Endodermal cell (in vitro differentiated cells): Measurements from ENCODE around the gene HSPBP1. TPM values are rescaled to one million over a fixed set of nuclear protein-coding genes. Genes with fewer than 3 reads are reported as not detected.

ENCODE experiments used
- DNase-seq: peaks from one replicate; pipeline ENCODE4 v3.0.0-alpha.2; 2017
- H3K27ac ChIP-seq: 2 replicates; pipeline ENCODE4 v1.5.1; 2013; ENCODE audit warnings: mild to moderate bottlenecking, low read depth, low read length, moderate library complexity
- H3K27me3 ChIP-seq: 2 replicates; pipeline ENCODE4 v1.6.1; 2013; ENCODE audit warnings: mild to moderate bottlenecking, low read length, moderate library complexity; ENCODE audit not compliant: insufficient read depth, control insufficient read depth, poor library complexity, severe bottlenecking
- H3K36me3 ChIP-seq: 2 replicates; pipeline ENCODE4 v1.7.0; 2013; ENCODE audit warnings: mild to moderate bottlenecking, low read length, moderate library complexity; ENCODE audit not compliant: control insufficient read depth, insufficient read depth
- H3K4me1 ChIP-seq: one replicate; pipeline ENCODE4 v1.7.0; 2013; ENCODE audit warnings: low read length; ENCODE audit not compliant: control insufficient read depth, insufficient read depth
- H3K4me3 ChIP-seq: 2 replicates; pipeline ENCODE4 v1.5.1; 2013; ENCODE audit warnings: mild to moderate bottlenecking, low read length, moderate library complexity
- H3K9ac ChIP-seq: 2 replicates; pipeline ENCODE4 v1.6.1; 2013; ENCODE audit warnings: mild to moderate bottlenecking, low read length, moderate library complexity; ENCODE audit not compliant: poor library complexity, severe bottlenecking; ENCODE audit errors: extremely low read depth
- H3K9me3 ChIP-seq: 2 replicates; pipeline ENCODE4 v1.6.1; 2013; ENCODE audit warnings: mild to moderate bottlenecking, low read length, moderate library complexity; ENCODE audit not compliant: control insufficient read depth
- H3K27ac Mint-ChIP-seq: 2 replicates; pipeline ENCODE4 v1.8.0; 2020; ENCODE audit warnings: mixed read lengths
- H3K27me3 Mint-ChIP-seq: 2 replicates; pipeline ENCODE4 v1.8.0; 2021; ENCODE audit warnings: mild to moderate bottlenecking, mixed read lengths; ENCODE audit not compliant: insufficient read depth
- H3K36me3 Mint-ChIP-seq: 2 replicates; pipeline ENCODE4 v1.8.0; 2020; ENCODE audit warnings: low read depth, mixed read lengths
- H3K4me1 Mint-ChIP-seq: 2 replicates; pipeline ENCODE4 v1.8.0; 2020; ENCODE audit warnings: mixed read lengths
- H3K4me3 Mint-ChIP-seq: 2 replicates; pipeline ENCODE4 v1.8.0; 2020; ENCODE audit warnings: mild to moderate bottlenecking, moderate library complexity, mixed read lengths
- H3K9me3 Mint-ChIP-seq: 2 replicates; pipeline ENCODE4 v1.8.0; 2020; ENCODE audit warnings: mild to moderate bottlenecking, mixed read lengths
- WGBS, 2 experiments: methylation state at CpG; one replicate each; pipeline versions ENCODE4 v1.1.5 to v1.1.7; 2013; ENCODE audit warnings: missing lambda C conversion rate in 2 of 2, mixed read lengths in 1 of 2; ENCODE audit not compliant: insufficient coverage in 1 of 2, insufficient read length in 1 of 2; 5-methylcytosine and 5-hydroxymethylcytosine counted together
- total RNA-seq, 2 donors: library from RNA; stranded (reverse); fragmentation: NEBNext Ultra II Directional in 1 of 2; extraction: Animal tissue kit (Norgen Biotek cat#: 25700) in 1 of 2; gene quantifications; 2 replicates in 1 of 2; 3 replicates in 1 of 2; pipeline ENCODE4 v1.2.1, GENCODE V29; 2021
- TF ChIP-seq, protein P1 (sequence below): fragments of 200-600 bp; sonication (generic); conservative IDR thresholded peaks from 2 replicates; pipeline ENCODE4 v1.5.0; 2021; ENCODE audit warnings: antibody characterized with exemption, mild to moderate bottlenecking

Gene HSPBP1
- total RNA-seq, 2 donors from 2014 or later = 43.7 to 48.5 TPM

DNA sequence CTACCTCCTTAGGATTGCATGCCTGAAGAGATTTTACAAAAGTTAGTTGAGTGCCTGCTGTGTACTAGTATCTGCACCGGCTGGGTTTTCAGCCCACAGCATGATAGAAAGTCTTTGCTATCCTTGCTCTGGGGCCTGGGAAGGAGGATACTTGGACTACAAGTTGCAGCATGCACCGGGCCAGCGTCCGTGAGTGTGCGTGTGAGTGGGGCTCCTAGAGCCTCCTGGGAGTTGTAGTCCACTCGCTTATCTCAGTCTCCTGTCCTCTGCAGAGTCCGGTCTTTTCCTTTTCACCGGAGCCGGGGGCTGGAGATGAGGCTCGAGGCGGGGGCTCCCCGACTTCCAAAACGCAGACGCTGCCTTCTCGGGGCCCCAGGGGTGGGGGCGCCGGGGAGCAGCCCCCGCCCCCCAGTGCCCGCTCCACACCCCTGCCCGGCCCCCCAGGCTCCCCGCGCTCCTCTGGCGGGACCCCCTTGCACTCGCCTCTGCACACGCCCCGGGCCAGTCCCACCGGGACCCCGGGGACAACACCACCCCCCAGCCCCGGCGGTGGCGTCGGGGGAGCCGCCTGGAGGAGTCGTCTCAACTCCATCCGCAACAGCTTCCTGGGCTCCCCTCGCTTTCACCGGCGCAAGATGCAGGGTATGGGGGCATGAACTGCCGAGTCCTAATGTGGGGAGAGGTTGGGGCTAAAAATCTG, 24.5 kb upstream of the HSPBP1 start:
- no peaks in the 10 kb centered on the region for H3K9me3 Mint-ChIP-seq
- 91 to 97% methylated on average over 26 to 39 of the region's 39 CpGs for WGBS, 2 experiments
- H3K36me3 Mint-ChIP-seq = peaks cover 67% of the 10 kb centered on the region
- H3K4me1 Mint-ChIP-seq = peaks cover 9% of the 10 kb centered on the region
- TF ChIP-seq, protein P1, sequence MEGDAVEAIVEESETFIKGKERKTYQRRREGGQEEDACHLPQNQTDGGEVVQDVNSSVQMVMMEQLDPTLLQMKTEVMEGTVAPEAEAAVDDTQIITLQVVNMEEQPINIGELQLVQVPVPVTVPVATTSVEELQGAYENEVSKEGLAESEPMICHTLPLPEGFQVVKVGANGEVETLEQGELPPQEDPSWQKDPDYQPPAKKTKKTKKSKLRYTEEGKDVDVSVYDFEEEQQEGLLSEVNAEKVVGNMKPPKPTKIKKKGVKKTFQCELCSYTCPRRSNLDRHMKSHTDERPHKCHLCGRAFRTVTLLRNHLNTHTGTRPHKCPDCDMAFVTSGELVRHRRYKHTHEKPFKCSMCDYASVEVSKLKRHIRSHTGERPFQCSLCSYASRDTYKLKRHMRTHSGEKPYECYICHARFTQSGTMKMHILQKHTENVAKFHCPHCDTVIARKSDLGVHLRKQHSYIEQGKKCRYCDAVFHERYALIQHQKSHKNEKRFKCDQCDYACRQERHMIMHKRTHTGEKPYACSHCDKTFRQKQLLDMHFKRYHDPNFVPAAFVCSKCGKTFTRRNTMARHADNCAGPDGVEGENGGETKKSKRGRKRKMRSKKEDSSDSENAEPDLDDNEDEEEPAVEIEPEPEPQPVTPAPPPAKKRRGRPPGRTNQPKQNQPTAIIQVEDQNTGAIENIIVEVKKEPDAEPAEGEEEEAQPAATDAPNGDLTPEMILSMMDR = no peak
- no peaks in the 10 kb centered on the region for H3K27me3 Mint-ChIP-seq
- H3K4me3 ChIP-seq = no peak overlapping the region
- H3K4me3 Mint-ChIP-seq = no peak overlapping the region
- H3K27me3 ChIP-seq = no peaks in the 10 kb centered on the region
- H3K36me3 ChIP-seq = peaks cover 81% of the 10 kb centered on the region
- H3K9me3 ChIP-seq = no peaks in the 10 kb centered on the region
- H3K9ac ChIP-seq = no peak overlapping the region
- DNase-seq = peak; percentile 81
- no peaks in the 10 kb centered on the region for H3K4me1 ChIP-seq
- H3K27ac ChIP-seq = no peak overlapping the region
- H3K27ac Mint-ChIP-seq = peak overlapping the region; percentile 58

DNA sequence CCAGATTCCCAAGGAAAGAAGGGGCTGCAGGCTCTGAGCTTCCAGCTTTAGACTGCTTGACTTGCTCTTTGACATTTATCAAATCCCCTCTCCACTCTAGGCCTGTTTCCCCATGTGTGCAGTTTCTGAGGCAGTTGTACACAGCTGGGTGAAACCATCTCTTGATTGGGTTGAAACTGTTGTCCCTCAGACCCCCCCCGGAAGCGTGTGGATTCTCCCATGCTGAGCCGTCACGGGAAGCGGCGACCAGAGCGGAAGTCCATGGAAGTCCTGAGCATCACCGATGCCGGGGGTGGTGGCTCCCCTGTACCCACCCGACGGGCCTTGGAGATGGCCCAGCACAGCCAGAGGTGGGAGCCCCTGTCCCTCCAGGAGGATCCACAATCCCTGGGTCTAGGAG, 23.6 kb upstream of the HSPBP1 start:
- TF ChIP-seq, protein P1 = no peak
- Histone ChIP-seq H3K36me3 (peaks cover 77% of the 10 kb centered on the region), H3K27ac (no peak overlapping the region), H3K9me3 (no peaks in the 10 kb centered on the region), H3K4me1 (no peaks in the 10 kb centered on the region), H3K27me3 (no peaks in the 10 kb centered on the region), H3K9ac (no peak overlapping the region), H3K4me3 (no peak overlapping the region)
- 92 to 94% methylated on average over 2 to 11 of the region's 11 CpGs for WGBS, 2 experiments
- no peak overlapping the region for H3K27ac Mint-ChIP-seq
- DNase-seq = peak; percentile 34
- H3K9me3 Mint-ChIP-seq = no peaks in the 10 kb centered on the region
- no peak overlapping the region for H3K4me3 Mint-ChIP-seq
- no peaks in the 10 kb centered on the region for H3K27me3 Mint-ChIP-seq
- H3K4me1 Mint-ChIP-seq = peaks cover 9% of the 10 kb centered on the region
- H3K36me3 Mint-ChIP-seq = peaks cover 65% of the 10 kb centered on the region

DNA sequence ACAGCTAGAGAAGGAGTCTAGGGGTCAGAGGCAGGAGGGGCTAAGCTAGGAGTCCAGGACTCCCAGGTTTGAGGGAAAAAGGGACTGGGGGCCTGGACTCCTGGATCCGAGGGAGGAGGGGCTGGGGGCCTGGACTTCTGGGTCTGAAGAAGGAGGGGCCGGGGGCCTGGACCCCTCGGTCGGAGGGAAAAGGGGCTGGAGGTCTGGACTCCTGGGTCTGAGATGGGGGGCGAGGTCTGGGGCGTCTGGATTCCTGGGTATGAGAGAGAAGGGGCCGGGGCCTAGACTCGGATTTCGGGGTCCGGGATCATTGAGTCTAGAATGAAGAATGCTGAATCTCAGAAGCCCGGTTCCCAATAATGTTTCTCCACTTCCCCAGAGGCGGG, 22.4 kb upstream of the HSPBP1 start:
- Histone ChIP-seq H3K27me3 (no peaks in the 10 kb centered on the region), H3K27ac (no peak overlapping the region), H3K9ac (no peak overlapping the region), H3K36me3 (peaks cover 71% of the 10 kb centered on the region), H3K4me1 (no peaks in the 10 kb centered on the region), H3K9me3 (no peaks in the 10 kb centered on the region), H3K4me3 (no peak overlapping the region)
- peaks cover 6% of the 10 kb centered on the region for H3K4me1 Mint-ChIP-seq
- no peaks in the 10 kb centered on the region for H3K9me3 Mint-ChIP-seq
- no peak overlapping the region for H3K27ac Mint-ChIP-seq
- 90 to 95% methylated on average over 10 to 12 of the region's 12 CpGs for WGBS, 2 experiments
- peaks cover 64% of the 10 kb centered on the region for H3K36me3 Mint-ChIP-seq
- TF ChIP-seq, protein P1 = no peak
- DNase-seq = no peak
- H3K27me3 Mint-ChIP-seq = no peaks in the 10 kb centered on the region
- no peak overlapping the region for H3K4me3 Mint-ChIP-seq
